Body of pancreas (tissue), 4 donors: Measurements from ENCODE around the gene CAPG. TPM values are rescaled to one million over a fixed set of nuclear protein-coding genes. Genes with fewer than 3 reads are reported as not detected.

ENCODE experiments used
- ATAC-seq: fragments of 150-250 bp; one replicate; pipeline ENCODE4 v1.9.1; 2016
- DNase-seq, 4 donors: peaks; one replicate each; pipeline ENCODE4 v3.0.0-alpha.2; 2019
- H3K27ac ChIP-seq, 4 donors: fragments of 200-600 bp; sonication (generic); 1 replicate in 3 of 4; 2 replicates in 1 of 4; pipeline versions ENCODE4 v1.5.1 to v1.6.1; 2016 to 2019; ENCODE audit warnings: mild to moderate bottlenecking in 1 of 4, mixed read lengths in 1 of 4, moderate library complexity in 1 of 4
- H3K27me3 ChIP-seq, 2 donors: fragments of 200-600 bp; sonication (generic); one replicate each; pipeline ENCODE4 v1.6.0; 2016; ENCODE audit warnings: mild to moderate bottlenecking in 1 of 2
- H3K36me3 ChIP-seq, 2 donors: fragments of 200-600 bp; sonication (generic); replicated peaks in 1 of 2; 2 replicates each; pipeline ENCODE4 v1.5.1; 2016; ENCODE audit warnings: low read depth in 2 of 2; ENCODE audit not compliant: insufficient read depth in 1 of 2
- H3K4me1 ChIP-seq: fragments of 200-600 bp; sonication (generic); one replicate; pipeline ENCODE4 v1.6.0; 2016
- H3K4me3 ChIP-seq, 2 donors: fragments of 200-600 bp; sonication (generic); 1 replicate in 1 of 2; 2 replicates in 1 of 2; pipeline ENCODE4 v1.5.1; 2016 to 2019
- H3K9me3 ChIP-seq, 3 donors: fragments of 200-600 bp; sonication (generic); 1 replicate in 2 of 3; 2 replicates in 1 of 3; pipeline ENCODE4 v1.5.1; 2016
- POLR2A ChIP-seq, 3 donors: fragments of 450-650 bp; IDR thresholded peaks; one replicate each; pipeline ENCODE4 v1.6.1; 2016; ENCODE audit warnings: antibody characterized with exemption in 3 of 3, mild to moderate bottlenecking in 2 of 3
- WGBS, 2 donors: methylation state at CpG; one replicate each; pipeline ENCODE4 v1.1.5; 2017; 5-methylcytosine and 5-hydroxymethylcytosine counted together
- intact Hi-C: fragments of 100-400 bp; cut with DNase I; formaldehyde crosslinking; loops from one replicate; pipeline ENCODE4 v1.15.1; 2023
- total RNA-seq, 2 donors: library from RNA; depleted of rRNA; stranded (reverse); fragments of >200 nt; gene quantifications; one replicate each; pipeline ENCODE4 v1.1.0, GENCODE V29; 2016
- TF ChIP-seq, protein P1 (sequence below), 7 experiments: fragments of 450-650 bp in 4 of 7; fragments of 200-600 bp in 3 of 7; sonication (generic) in 3 of 7; IDR thresholded peaks; one replicate each; pipeline ENCODE4 v1.5.1; 2016 to 2019; ENCODE audit warnings: antibody characterized with exemption in 7 of 7

CAPG gene
- total RNA-seq, 2 donors from 2014 or later = 26.0 to 35.0 TPM

DNA sequence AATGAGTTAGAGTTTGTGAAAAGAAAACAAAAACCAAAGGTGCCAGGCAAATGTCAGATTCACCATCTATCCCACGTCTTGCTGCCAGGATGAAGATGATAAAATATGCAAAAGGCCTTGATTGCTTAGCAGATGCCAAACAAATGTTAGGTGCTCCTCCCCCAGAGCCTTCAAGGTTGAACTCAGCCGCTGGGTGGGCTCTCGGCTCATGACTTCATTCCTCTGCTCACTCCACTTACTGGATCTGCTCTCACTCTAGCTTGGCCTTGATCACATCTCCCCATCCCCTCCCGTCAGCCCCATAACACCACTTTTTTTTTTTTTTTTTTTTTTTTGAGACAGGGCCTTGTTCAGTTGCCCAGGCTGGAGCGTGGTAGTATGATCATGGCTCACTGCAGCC is 46.9 kb upstream of the CAPG start:
- Histone ChIP-seq H3K36me3 (no peaks in the 10 kb centered on the region), H3K27me3 (no peaks in the 10 kb centered on the region), H3K9me3 (no peaks in the 10 kb centered on the region), H3K4me1 (peaks cover 36% of the 10 kb centered on the region), H3K4me3 (no peak overlapping the region), H3K27ac (no peak overlapping the region)
- WGBS, 2 donors = 47 to 71% methylated on average over 5 of the region's 5 CpGs
- DNase-seq = no peak
- intact Hi-C loops = no loop called here
- TF ChIP-seq POLR2A (IDR thresholded peaks at IDR 0.05) = no peak
- TF ChIP-seq, protein P1, sequence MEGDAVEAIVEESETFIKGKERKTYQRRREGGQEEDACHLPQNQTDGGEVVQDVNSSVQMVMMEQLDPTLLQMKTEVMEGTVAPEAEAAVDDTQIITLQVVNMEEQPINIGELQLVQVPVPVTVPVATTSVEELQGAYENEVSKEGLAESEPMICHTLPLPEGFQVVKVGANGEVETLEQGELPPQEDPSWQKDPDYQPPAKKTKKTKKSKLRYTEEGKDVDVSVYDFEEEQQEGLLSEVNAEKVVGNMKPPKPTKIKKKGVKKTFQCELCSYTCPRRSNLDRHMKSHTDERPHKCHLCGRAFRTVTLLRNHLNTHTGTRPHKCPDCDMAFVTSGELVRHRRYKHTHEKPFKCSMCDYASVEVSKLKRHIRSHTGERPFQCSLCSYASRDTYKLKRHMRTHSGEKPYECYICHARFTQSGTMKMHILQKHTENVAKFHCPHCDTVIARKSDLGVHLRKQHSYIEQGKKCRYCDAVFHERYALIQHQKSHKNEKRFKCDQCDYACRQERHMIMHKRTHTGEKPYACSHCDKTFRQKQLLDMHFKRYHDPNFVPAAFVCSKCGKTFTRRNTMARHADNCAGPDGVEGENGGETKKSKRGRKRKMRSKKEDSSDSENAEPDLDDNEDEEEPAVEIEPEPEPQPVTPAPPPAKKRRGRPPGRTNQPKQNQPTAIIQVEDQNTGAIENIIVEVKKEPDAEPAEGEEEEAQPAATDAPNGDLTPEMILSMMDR (IDR thresholded peaks at IDR 0.05) = no peak
- ATAC-seq = no peak

DNA sequence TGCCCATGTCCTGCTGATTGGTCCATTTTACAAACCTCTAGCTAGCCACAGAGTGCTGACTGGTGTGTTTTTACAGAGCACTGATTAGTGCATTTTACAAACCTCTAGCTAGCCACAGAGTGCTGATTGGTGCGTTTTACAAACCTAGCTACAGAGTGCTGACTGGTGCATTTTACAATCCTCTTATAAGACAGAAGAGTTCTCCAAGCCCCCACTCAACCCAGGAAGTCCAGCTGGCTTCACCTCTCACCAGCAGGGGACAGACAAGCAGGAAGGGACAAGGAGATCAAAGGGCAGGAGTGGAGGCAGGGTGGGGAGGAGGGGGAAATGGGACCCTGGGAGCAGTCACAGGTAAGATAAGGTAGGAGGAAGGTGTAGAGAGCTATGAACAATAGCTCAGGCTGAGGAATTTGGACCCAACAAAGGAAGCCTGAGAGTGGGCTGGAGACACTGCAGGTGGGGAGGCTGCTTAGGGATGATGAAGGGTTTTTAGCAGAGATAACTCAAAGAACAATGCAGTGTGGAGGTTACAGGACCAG is 45.5 kb upstream of the CAPG start:
- H3K27me3 ChIP-seq = no peaks in the 10 kb centered on the region
- no peaks in the 10 kb centered on the region for H3K36me3 ChIP-seq
- TF ChIP-seq, protein P1 (IDR thresholded peaks at IDR 0.05) = no peak
- TF ChIP-seq POLR2A (IDR thresholded peaks at IDR 0.05) = no peak
- WGBS, 2 donors = 62 to 83% methylated on average over 1 of the region's 1 CpG
- ATAC-seq = no peak
- H3K27ac ChIP-seq = no peak overlapping the region
- intact Hi-C loops = no loop called here
- no peak overlapping the region for H3K4me3 ChIP-seq
- H3K9me3 ChIP-seq = no peaks in the 10 kb centered on the region
- H3K4me1 ChIP-seq = peaks cover 40% of the 10 kb centered on the region
- DNase-seq = no peak

DNA sequence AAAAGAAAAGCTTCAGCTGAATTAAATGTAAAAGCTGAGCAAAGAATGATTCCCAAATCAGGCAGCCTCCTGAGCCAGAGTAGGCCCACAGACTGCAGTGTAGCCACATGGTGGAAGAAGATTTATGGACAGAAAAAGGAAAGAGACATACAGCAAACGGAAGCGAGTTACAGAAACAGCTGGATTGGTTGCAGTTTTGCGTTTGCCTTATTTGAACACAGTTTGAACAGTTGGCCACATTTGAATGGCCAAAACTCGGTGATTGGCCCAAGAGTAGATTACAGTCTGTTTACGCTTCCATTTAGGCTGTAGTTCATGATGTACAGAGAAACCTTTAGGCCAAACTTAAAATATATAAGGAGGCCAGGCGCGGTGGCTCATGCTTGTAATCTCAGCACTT is 43.4 kb upstream of the CAPG start:
- peaks cover 57% of the 10 kb centered on the region for H3K4me1 ChIP-seq
- no peaks in the 10 kb centered on the region for H3K9me3 ChIP-seq
- no peaks in the 10 kb centered on the region for H3K27me3 ChIP-seq
- intact Hi-C loops = no loop called here
- no peak for ATAC-seq
- no peak overlapping the region for H3K4me3 ChIP-seq
- peak overlapping the region in 3 of 4 donors; percentile 54 to 59 (median 58) for H3K27ac ChIP-seq
- TF ChIP-seq, protein P1 (IDR thresholded peaks at IDR 0.05) = no peak
- no peak for TF ChIP-seq POLR2A (IDR thresholded peaks at IDR 0.05)
- no peaks in the 10 kb centered on the region for H3K36me3 ChIP-seq
- WGBS, 2 donors = 39 to 63% methylated on average over 7 of the region's 7 CpGs
- DNase-seq = no peak

DNA sequence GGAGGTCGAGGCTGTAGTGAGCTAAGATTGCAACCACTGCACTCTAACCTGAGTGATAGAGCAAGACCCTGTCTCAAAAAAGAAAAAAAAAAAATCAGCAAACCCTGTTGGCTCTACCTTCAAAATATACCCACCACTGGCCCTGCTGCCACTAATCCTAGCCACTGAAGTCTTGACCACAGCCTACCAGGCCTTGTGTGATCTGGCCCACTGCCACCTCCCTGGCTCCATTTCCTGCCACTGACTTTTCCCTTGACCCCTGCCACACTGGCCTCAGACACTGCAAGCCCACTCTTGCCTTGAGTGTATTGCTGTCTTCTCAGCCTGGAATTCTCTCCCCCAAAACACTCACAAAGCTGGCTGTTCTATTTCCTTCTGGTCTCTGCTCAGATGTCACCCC is 42.1 kb upstream of the CAPG start:
- H3K27me3 ChIP-seq = no peaks in the 10 kb centered on the region
- H3K27ac ChIP-seq = peak overlapping the region in 3 of 4 donors; percentile 29 to 58 (median 54)
- ATAC-seq = no peak
- H3K36me3 ChIP-seq = no peaks in the 10 kb centered on the region
- no peak for DNase-seq
- H3K9me3 ChIP-seq = no peaks in the 10 kb centered on the region
- WGBS, 2 donors = 100% methylated on average over 1 of the region's 1 CpG
- intact Hi-C loops = no loop called here
- TF ChIP-seq, protein P1 (IDR thresholded peaks at IDR 0.05) = no peak
- TF ChIP-seq POLR2A (IDR thresholded peaks at IDR 0.05) = no peak
- peaks cover 67% of the 10 kb centered on the region for H3K4me1 ChIP-seq
- H3K4me3 ChIP-seq = no peak overlapping the region

GRCh38 chr2:85449214-85449588 is 39.0 kb upstream of the CAPG start:
- 64 to 68% methylated on average over 5 to 7 of the region's 7 CpGs for WGBS, 2 donors
- Histone ChIP-seq H3K27me3 (no peaks in the 10 kb centered on the region), H3K4me3 (no peak overlapping the region), H3K27ac (peak overlapping the region in 3 of 4 donors; percentile 89 to 94 (median 92)), H3K9me3 (no peaks in the 10 kb centered on the region), H3K36me3 (no peaks in the 10 kb centered on the region), H3K4me1 (peaks cover 86% of the 10 kb centered on the region)
- DNase-seq (peak in 3 of 4 donors; percentile 55 to 61 (median 58)), ATAC-seq (peak; percentile 3)
- intact Hi-C loops = no loop called here
- TF ChIP-seq, protein P1 (IDR thresholded peaks at IDR 0.05) = no peak
- peak in 1 of 3 donors; percentile 13 for TF ChIP-seq POLR2A (IDR thresholded peaks at IDR 0.05)
